Left lung (tissue), 10 donors: Measurements from ENCODE around the gene MPO. TPM values are rescaled to one million over a fixed set of nuclear protein-coding genes. Genes with fewer than 3 reads are reported as not detected.

ENCODE experiments used
- ATAC-seq: fragments of 200-7000 bp; cut with Tn5 transposase; one replicate; pipeline ENCODE4 v1.9.1; 2020; ENCODE audit warnings: moderate library complexity
- DNase-seq, 4 donors: peaks; one replicate each; pipeline ENCODE4 v3.0.0-alpha.2; 2013 to 2020
- H3K27ac ChIP-seq, 2 donors: fragments of 200-600 bp; sonication (generic) in 1 of 2; one replicate each; pipeline versions ENCODE4 v1.5.0 to v1.8.0; 2020 to 2021
- H3K27me3 ChIP-seq, 2 donors: fragments of 200-600 bp; sonication (generic) in 1 of 2; one replicate each; pipeline versions ENCODE4 v1.5.0 to v1.8.0; 2020 to 2021
- H3K36me3 ChIP-seq, 2 donors: fragments of 200-600 bp; sonication (generic) in 1 of 2; one replicate each; pipeline versions ENCODE4 v1.5.0 to v1.8.0; 2020 to 2021
- H3K4me1 ChIP-seq, 2 donors: fragments of 200-600 bp; one replicate each; pipeline ENCODE4 v1.8.0; 2021
- H3K4me3 ChIP-seq, 2 donors: fragments of 200-600 bp; sonication (generic) in 1 of 2; one replicate each; pipeline versions ENCODE4 v1.5.0 to v1.8.0; 2020 to 2021; ENCODE audit warnings: mild to moderate bottlenecking in 1 of 2
- H3K9me3 ChIP-seq, 2 donors: fragments of 200-600 bp; sonication (generic) in 1 of 2; one replicate each; pipeline versions ENCODE4 v1.5.0 to v1.8.0; 2020 to 2021
- CTCF ChIP-seq, 2 donors: fragments of 200-600 bp; sonication (generic) in 1 of 2; IDR thresholded peaks; one replicate each; pipeline versions ENCODE4 v1.5.0 to v1.8.0; 2021; ENCODE audit warnings: antibody characterized with exemption in 2 of 2
- intact Hi-C, 2 donors: fragments of 100-400 bp; cut with DNase I; formaldehyde crosslinking; loops; one replicate each; pipeline versions ENCODE4 v1.11.2 to v1.14.2; 2022
- polyA plus RNA-seq, 6 donors: library from polyadenylated mRNA; unstranded; fragments of 120-200 nt; gene quantifications; one replicate each; pipeline ENCODE4 v1.2.1, GENCODE V29; 2013; ENCODE audit not compliant: insufficient read length in 6 of 6
- total RNA-seq, 2 donors: library from RNA; stranded (reverse); fragmentation: NEBNext Ultra II Directional; extraction: Animal tissue kit (Norgen Biotek cat#: 25700); gene quantifications; one replicate each; pipeline ENCODE4 v1.2.1, GENCODE V29; 2021
- donor health status: DM: no; HTN: yes; CAD: no.
- donor health status: DM: no; HTN: no; CAD: no.

Gene MPO
- total and polyA plus RNA-seq, 8 donors: 1.0 to 15.3 (median 11.2) TPM

DNA sequence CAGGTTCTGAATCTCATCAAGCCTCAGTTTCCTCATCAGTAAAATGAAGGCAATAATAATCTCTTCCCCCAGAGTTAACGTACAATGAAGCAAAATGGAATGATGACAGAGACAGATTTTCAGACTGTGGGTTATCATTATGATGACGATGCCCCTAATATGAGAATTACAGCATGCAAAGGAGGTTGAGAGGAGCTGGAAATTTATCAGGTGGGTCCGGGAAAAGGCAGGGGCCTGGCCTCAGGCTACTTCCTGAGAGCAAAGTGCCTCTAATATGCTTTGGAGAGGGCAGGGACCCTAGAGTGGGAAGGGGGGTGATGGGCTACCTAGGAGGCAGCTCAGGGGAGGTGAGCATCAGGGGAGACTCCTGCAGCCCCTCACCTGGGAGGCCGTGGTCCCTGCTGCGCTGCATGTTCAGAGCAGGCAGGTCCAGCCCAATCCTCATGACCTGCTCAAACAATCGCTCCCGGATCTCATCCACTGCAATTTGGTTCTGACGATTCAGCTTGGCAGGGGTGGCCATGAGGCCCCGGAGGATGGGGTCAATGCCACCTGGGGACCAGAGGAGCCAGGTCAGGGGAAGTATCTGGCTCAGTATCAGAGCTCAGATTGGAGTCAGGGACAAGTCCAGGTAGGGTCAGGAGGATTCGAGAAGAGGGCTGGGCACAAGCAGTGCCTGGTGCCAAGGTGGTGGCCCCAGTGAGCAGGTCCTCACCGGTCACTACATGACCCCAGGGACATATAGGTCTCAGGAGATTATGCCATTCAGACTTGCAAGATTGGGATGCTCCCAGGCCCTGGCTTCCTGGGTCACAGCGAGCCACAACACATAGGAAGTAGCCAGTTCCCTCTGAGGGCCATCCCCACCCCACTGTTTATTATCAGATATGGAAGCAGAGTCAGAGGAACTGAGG, 8.1 kb downstream of the MPO start:
- Histone ChIP-seq H3K9me3 (no peaks in the 10 kb centered on the region), H3K4me1 (peaks cover 0 to 7% of the 10 kb centered on the region in 2 donors), H3K36me3 (no peaks in the 10 kb centered on the region), H3K27me3 (peaks cover 0 to 28% of the 10 kb centered on the region in 2 donors), H3K4me3 (no peak overlapping the region), H3K27ac (no peak overlapping the region)
- no peak for ATAC-seq
- intact Hi-C loops: no loop called here
- no peak for TF ChIP-seq CTCF (IDR thresholded peaks at IDR 0.05)
- DNase-seq: no peak

DNA sequence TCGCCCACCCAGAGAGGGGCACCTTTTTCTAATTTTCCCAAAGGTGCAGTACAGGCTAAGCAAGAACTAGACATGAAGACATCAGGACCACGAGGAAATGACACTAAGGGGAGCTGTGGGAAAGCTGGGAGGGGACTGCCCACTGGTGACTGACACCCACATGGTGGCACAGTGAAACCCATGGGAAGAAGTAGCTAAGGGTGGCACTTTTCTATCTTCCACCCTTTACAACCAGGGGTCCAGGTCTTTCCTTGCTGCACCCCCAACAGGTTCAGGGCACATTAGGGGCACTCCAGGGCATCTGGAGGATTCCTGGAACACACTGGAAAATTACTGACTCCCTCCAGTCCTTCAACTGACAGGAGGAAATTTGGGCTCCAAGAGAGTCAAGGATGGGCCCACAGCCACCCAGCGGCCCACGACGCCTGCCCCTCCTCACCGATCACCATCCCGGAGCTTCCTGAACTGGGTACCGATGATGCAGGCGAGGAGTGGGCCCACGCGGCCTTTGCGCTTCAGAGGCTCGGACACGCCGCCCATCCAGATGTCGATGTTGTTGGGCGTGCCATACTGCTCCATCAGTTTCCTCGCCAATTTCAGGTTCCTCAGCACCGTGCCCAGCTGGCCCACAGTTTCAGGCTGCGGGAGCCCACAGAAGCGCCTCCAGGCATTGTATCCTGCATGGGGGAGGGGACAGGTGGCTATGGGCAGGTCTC, 9.4 kb downstream of the MPO start:
- no peak for ATAC-seq
- Histone ChIP-seq H3K4me1 (no peaks in the 10 kb centered on the region), H3K4me3 (no peak overlapping the region), H3K27ac (no peak overlapping the region), H3K27me3 (peaks cover 0 to 27% of the 10 kb centered on the region in 2 donors), H3K36me3 (no peaks in the 10 kb centered on the region), H3K9me3 (no peaks in the 10 kb centered on the region)
- no peak for DNase-seq
- intact Hi-C loops: no loop called here
- TF ChIP-seq CTCF (IDR thresholded peaks at IDR 0.05): no peak

GRCh38 chr17:58270476-58271215, 10.1 kb downstream of the MPO start:
- no peak for DNase-seq
- no peak overlapping the region for H3K27ac ChIP-seq
- no peak for TF ChIP-seq CTCF (IDR thresholded peaks at IDR 0.05)
- H3K36me3 ChIP-seq: no peaks in the 10 kb centered on the region
- no peaks in the 10 kb centered on the region for H3K9me3 ChIP-seq
- no peak for ATAC-seq
- H3K4me3 ChIP-seq: no peak overlapping the region
- H3K27me3 ChIP-seq: peaks cover 0 to 33% of the 10 kb centered on the region in 2 donors
- no peaks in the 10 kb centered on the region for H3K4me1 ChIP-seq
- intact Hi-C loops: no loop called here

DNA sequence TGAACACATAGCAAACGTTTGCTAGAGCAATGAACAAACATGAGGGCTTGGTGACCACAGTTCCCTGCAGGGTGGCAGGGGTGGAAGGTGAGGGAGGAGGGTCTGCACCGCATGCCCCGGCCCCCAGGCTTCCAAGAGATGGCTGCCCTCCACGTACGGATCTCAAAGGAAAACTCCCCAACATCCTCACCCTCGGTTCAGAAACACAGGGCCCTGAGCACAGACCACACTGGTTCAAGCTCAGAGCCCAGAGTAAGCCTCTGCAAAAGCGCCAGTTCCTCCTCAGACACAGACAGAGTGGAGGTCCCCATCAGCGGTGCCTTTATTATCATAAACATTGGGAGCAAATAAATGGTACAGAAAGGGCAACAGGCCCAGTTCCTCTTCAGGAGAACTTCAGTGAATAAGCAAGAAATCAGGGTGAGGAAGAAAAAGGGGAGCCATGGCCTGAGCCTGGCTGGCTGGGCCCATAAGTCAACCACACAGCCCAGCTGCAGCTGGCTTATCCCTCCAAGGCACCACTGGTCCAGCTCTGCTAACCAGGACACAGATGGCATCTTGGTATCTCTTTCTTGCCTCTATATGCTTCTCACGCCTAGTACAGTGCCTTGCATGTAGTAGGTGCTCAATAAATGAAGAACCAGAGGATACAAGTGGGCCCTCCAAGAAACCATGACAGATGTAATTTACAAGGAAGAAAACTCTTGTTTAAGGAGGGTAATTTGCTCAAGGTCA, 11.0 kb downstream of the MPO start:
- Histone ChIP-seq H3K27me3 (peaks cover 0 to 40% of the 10 kb centered on the region in 2 donors), H3K4me1 (no peaks in the 10 kb centered on the region), H3K9me3 (no peaks in the 10 kb centered on the region), H3K4me3 (no peak overlapping the region), H3K27ac (no peak overlapping the region), H3K36me3 (no peaks in the 10 kb centered on the region)
- ATAC-seq (no peak), DNase-seq (no peak)
- TF ChIP-seq CTCF (IDR thresholded peaks at IDR 0.05): no peak
- intact Hi-C loops: no loop called here
